Endothelial cell of umbilical vein (primary cell): ENCODE measurements around the gene UBA5. TPM values are rescaled to one million over a fixed set of nuclear protein-coding genes. Genes with fewer than 3 reads are reported as not detected.
"Not testable (repeated sequence)": the region's sequence is repeated elsewhere in the genome, so short reads cannot be mapped to it uniquely, and the experiment has no call there.

Experiments
- BruUV-seq: library from RNA; stranded (reverse); fragments of 400-500 nt; replicated peaks from 2 replicates; lab custom pipeline; 2021; lab: Mats Ljungman, UMichigan
- CTCF ChIA-PET: fragments of 300-600, 350-600 bp; sonication (Branson Sonifier 250); formaldehyde crosslinking; loops from one replicate; lab custom pipeline; 2021; ENCODE audit warnings: antibody characterized with exemption, inconsistent platforms; lab: Charles Lee
- POLR2A ChIA-PET: fragments of 300-600, 350-600 bp; sonication (Branson Sonifier 250); formaldehyde crosslinking; loops from one replicate; lab custom pipeline; 2021; ENCODE audit warnings: antibody characterized with exemption, inconsistent platforms; lab: Charles Lee
- DNase-seq: peaks from one replicate; pipeline ENCODE4 v3.0.0-alpha.2; 2011; ENCODE audit warnings: low read depth, low spot score
- FAIRE-seq: peaks from 2 replicates; lab custom pipeline; 2011; peaks lifted over from hg19 to GRCh38; lab: Jason Lieb, UNC
- H2AFZ ChIP-seq: 2 replicates; pipeline ENCODE4 v1.6.0; 2012; ENCODE audit warnings: low read depth, low read length, control low read depth, inconsistent platforms
- H3K27ac ChIP-seq: 2 replicates; pipeline ENCODE4 v1.5.1; 2011; ENCODE audit warnings: low read depth, mild to moderate bottlenecking, control low read depth, low read length, moderate library complexity; ENCODE audit not compliant: insufficient read depth
- H3K27me3 ChIP-seq, 2 experiments: 2 replicates each; pipeline versions ENCODE4 v1.6.0 to v1.6.1; 2011; ENCODE audit warnings: low read length in 2 of 2, mixed read lengths in 1 of 2; ENCODE audit not compliant: control insufficient read depth in 2 of 2, insufficient read depth in 2 of 2
- H3K36me3 ChIP-seq, 2 experiments: 2 replicates in 1 of 2; 3 replicates in 1 of 2; pipeline ENCODE4 v1.5.1; 2011; ENCODE audit warnings: low read length in 2 of 2, mild to moderate bottlenecking in 1 of 2, moderate library complexity in 1 of 2; ENCODE audit not compliant: control insufficient read depth in 2 of 2, insufficient read depth in 2 of 2; ENCODE audit errors: extremely low read depth in 1 of 2
- H3K4me1 ChIP-seq: 3 replicates; pipeline ENCODE4 v1.5.1; 2011; ENCODE audit warnings: mild to moderate bottlenecking, low read length; ENCODE audit not compliant: control insufficient read depth, insufficient read depth; ENCODE audit errors: extremely low read depth
- H3K4me2 ChIP-seq: 2 replicates; pipeline ENCODE4 v1.6.1; 2011; ENCODE audit warnings: low read length, control low read depth, mixed read lengths; ENCODE audit not compliant: insufficient read depth
- H3K4me3 ChIP-seq, 3 experiments: fragments of 200-600 bp in 1 of 3; sonication (generic), shearing (Covaris generic) in 1 of 3; replicated peaks in 1 of 3; 2 replicates each; pipeline ENCODE4 v1.5.1; 2011 to 2016; ENCODE audit warnings: control low read depth in 3 of 3, low read length in 3 of 3, mild to moderate bottlenecking in 2 of 3, inconsistent platforms in 1 of 3, low read depth in 1 of 3, moderate library complexity in 1 of 3; ENCODE audit not compliant: insufficient read depth in 1 of 3
- H3K79me2 ChIP-seq: 2 replicates; pipeline ENCODE4 v1.6.0; 2012; ENCODE audit warnings: low read length, inconsistent platforms; ENCODE audit not compliant: control insufficient read depth, insufficient read depth
- H3K9ac ChIP-seq: replicated peaks from 2 replicates; pipeline ENCODE3; 2011; ENCODE audit warnings: low read length, control low read depth; ENCODE audit not compliant: insufficient read depth; ENCODE audit errors: extremely low read depth
- H3K9me1 ChIP-seq: replicated peaks from 3 replicates; pipeline ENCODE4 v1.6.0; 2011; ENCODE audit warnings: mild to moderate bottlenecking, low read length; ENCODE audit not compliant: control insufficient read depth, insufficient read depth; ENCODE audit errors: extremely low read depth
- H3K9me3 ChIP-seq: replicated peaks from 2 replicates; pipeline ENCODE4 v1.5.1; 2012; ENCODE audit warnings: low read length, inconsistent platforms; ENCODE audit not compliant: control insufficient read depth, insufficient read depth
- H4K20me1 ChIP-seq: replicated peaks from 2 replicates; pipeline ENCODE3; 2011; ENCODE audit warnings: mild to moderate bottlenecking, low read length; ENCODE audit not compliant: control insufficient read depth, insufficient read depth; ENCODE audit errors: extremely low read depth
- dilution Hi-C: fragments of 300-500 bp; cut with MboI; formaldehyde crosslinking; loops from one replicate; pipeline ENCODE4 v1.15.0; 2019; ENCODE audit warnings: low sequenced_read_pairs; ENCODE audit not compliant: extremely low pct_ligation_motif_present
- intact Hi-C: fragments of 100-400 bp; cut with micrococcal nuclease; formaldehyde crosslinking; loops from one replicate; pipeline ENCODE4 v1.10.0; 2022
- polyA plus RNA-seq, 4 experiments: library from polyadenylated mRNA; depleted of rRNA in 3 of 4; stranded (reverse) in 3 of 4; unstranded in 1 of 4; fragments of >200 nt; gene quantifications; 2 replicates each; pipeline versions ENCODE4 v1.2.1 to v1.2.3, GENCODE V29; 2011 to 2012; ENCODE audit warnings: missing spikeins in 1 of 4
- total RNA-seq: library from RNA; stranded (reverse); gene quantifications from 2 replicates; pipeline ENCODE4 v1.2.3, GENCODE V29; 2021
- TF ChIP-seq, protein P1 (sequence below): IDR thresholded peaks from 2 replicates; pipeline ENCODE4 v1.6.1; 2011; ENCODE audit not compliant: insufficient read depth, insufficient read length
- TF ChIP-seq, protein P2 (sequence below), 2 donors: IDR thresholded peaks; 1 replicate in 1 of 2; 2 replicates in 1 of 2; pipeline ENCODE4 v1.5.1; 2011; ENCODE audit warnings: low read length in 2 of 2, mild to moderate bottlenecking in 2 of 2, moderate library complexity in 2 of 2, control low read depth in 1 of 2, inconsistent platforms in 1 of 2, low read depth in 1 of 2; ENCODE audit not compliant: insufficient read depth in 1 of 2; ENCODE audit errors: extremely low read depth in 1 of 2

The UBA5 gene
- total and polyA plus RNA-seq, 2 donors (not counting 3 experiments of a cell fraction or from before 2014, with no cell fraction given): 19.7 to 38.1 TPM

DNA sequence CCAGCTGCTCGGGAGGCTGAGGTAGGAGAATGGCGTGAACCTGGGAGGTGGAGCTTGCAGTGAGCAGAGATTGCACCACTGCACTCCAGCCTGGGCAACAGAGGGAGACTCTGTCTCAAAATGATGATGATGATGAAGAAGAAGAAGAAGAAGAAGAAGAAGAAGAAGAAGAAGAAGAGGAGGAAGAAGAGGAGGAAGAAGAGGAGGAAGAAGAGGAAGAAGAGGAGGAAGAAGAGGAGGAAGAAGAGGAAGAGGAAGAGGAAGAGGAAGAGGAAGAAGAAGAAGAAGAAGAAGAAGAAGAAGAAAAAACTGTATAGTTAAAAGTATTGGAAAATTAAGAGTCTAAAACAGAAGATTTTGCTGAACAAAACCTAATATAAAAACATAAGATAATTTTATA, 18.7 kb upstream of the UBA5 start:
- H3K9ac ChIP-seq, H3K4me2 ChIP-seq, H3K27ac ChIP-seq, H3K4me3 ChIP-seq, FAIRE-seq, H3K36me3 ChIP-seq, intact Hi-C loops, H4K20me1 ChIP-seq, H2AFZ ChIP-seq, BruUV-seq, H3K9me1 ChIP-seq, H3K79me2 ChIP-seq, H3K9me3 ChIP-seq, H3K27me3 ChIP-seq, DNase-seq, POLR2A ChIA-PET: not testable (repeated sequence)
- dilution Hi-C loops: loop anchor here (25.0 kb wide), 1 partner anchor 104 kb away; no protein-coding TSS in a partner anchor
- CTCF ChIA-PET: interaction anchor here (1.0 to 6.8 kb wide), 15 partner anchors 11 to 152 kb away, joined by 3 to 423 read pairs (median 13); partner anchors contain the start of genes ACAD11, ACKR4 and UBA5
- H3K4me1 ChIP-seq: peaks cover 30% of the 10 kb centered on the region

DNA sequence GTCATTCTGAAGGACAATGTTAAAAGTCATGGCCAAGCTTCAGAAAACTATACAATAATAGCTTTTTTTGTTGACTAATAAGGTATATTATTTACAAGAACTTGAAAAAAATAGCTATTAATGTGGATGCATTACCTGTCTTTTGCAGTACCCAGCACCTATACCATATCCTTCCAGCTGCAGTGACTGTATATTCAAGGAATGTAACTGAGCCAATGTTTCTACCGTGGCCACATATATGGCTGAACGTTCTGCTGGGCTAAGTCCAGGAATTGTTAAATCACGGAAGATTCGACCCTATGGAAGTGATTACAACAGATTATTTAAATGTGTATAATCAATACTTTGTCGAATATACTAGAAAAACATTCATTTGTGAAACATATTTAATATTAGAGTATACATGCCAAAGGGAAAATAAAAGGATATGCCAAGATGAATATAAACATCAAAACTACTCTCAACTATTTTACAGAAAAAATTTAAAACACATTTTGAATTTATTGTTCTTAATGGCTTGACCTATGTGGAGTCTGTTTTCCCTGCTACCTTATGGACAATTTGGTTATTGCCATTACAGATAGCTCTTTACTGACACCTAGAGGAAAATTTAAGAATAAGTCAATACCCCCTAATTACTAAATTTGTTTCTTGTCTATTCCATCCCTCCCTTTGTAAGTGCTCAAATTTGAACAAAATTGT, 18.1 kb upstream of the UBA5 start:
- Histone ChIP-seq H3K27me3 (no peaks in the 10 kb centered on the region), H4K20me1 (no peaks in the 10 kb centered on the region), H3K9ac (no peak overlapping the region), H3K4me1 (peaks cover 29% of the 10 kb centered on the region), H3K27ac (no peak overlapping the region), H3K79me2 (no peaks in the 10 kb centered on the region), H2AFZ (no peak overlapping the region), H3K9me1 (no peaks in the 10 kb centered on the region), H3K4me2 (no peak overlapping the region), H3K4me3 (no peak overlapping the region), H3K9me3 (no peaks in the 10 kb centered on the region), H3K36me3 (no peaks in the 10 kb centered on the region)
- intact Hi-C loops (loop anchor here (1.0 to 2.0 kb wide), 3 partner anchors 47 to 289 kb away; no protein-coding TSS in a partner anchor), dilution Hi-C loops (loop anchor here (25.0 kb wide), 1 partner anchor 105 kb away; no protein-coding TSS in a partner anchor)
- CTCF ChIA-PET: interaction anchor here (0.6 to 6.8 kb wide), 31 partner anchors 11 to 288 kb away, joined by 3 to 423 read pairs (median 8); partner anchors contain the start of genes ACAD11, ACKR4 and UBA5
- DNase-seq (peak; percentile 72), FAIRE-seq (peak; percentile 73)
- POLR2A ChIA-PET: no interaction called here
- no TSS peak for BruUV-seq
- TF ChIP-seq, protein P1, sequence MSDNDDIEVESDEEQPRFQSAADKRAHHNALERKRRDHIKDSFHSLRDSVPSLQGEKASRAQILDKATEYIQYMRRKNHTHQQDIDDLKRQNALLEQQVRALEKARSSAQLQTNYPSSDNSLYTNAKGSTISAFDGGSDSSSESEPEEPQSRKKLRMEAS: no peak
- TF ChIP-seq, protein P2, sequence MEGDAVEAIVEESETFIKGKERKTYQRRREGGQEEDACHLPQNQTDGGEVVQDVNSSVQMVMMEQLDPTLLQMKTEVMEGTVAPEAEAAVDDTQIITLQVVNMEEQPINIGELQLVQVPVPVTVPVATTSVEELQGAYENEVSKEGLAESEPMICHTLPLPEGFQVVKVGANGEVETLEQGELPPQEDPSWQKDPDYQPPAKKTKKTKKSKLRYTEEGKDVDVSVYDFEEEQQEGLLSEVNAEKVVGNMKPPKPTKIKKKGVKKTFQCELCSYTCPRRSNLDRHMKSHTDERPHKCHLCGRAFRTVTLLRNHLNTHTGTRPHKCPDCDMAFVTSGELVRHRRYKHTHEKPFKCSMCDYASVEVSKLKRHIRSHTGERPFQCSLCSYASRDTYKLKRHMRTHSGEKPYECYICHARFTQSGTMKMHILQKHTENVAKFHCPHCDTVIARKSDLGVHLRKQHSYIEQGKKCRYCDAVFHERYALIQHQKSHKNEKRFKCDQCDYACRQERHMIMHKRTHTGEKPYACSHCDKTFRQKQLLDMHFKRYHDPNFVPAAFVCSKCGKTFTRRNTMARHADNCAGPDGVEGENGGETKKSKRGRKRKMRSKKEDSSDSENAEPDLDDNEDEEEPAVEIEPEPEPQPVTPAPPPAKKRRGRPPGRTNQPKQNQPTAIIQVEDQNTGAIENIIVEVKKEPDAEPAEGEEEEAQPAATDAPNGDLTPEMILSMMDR (IDR thresholded peaks at IDR 0.05; ENCODE audit: extremely low read depth in 1 of 2, insufficient read depth in 1 of 2, low read depth in 1 of 2, low read length in 2 of 2): peak; percentile 37 to 45
